PC-3 (cell line): ENCODE measurements around the gene MBOAT7.
A peak's percentile ranks its signal among the peaks of the same experiment; 100 is the strongest.
"Not testable (repeated sequence)": the region's sequence is repeated elsewhere in the genome, so short reads cannot be mapped to it uniquely, and the experiment has no call there.

Experiments used
- CTCF ChIP-seq: fragments of 300-600 bp; sonication (generic); conservative IDR thresholded peaks from 2 replicates; pipeline ENCODE4 v1.5.1; 2017; ENCODE audit warnings: antibody characterized with exemption, low read depth, mild to moderate bottlenecking, low read length
- EZH2 ChIP-seq: fragments of 300-600 bp; sonication (generic); IDR thresholded peaks from one replicate; pipeline ENCODE4 v1.6.1; 2017; ENCODE audit warnings: antibody characterized with exemption, mild to moderate bottlenecking, low read length; ENCODE audit not compliant: unreplicated experiment
- EZH2phosphoT487 ChIP-seq: fragments of 300-600 bp; sonication (generic); IDR thresholded peaks from 2 replicates; pipeline ENCODE4 v1.6.1; 2018; ENCODE audit warnings: mild to moderate bottlenecking, antibody characterized with exemption, low read length, borderline replicate concordance

GRCh38 chr19:54171736-54172431 is 17.5 kb downstream of the MBOAT7 start:
- TF ChIP-seq CTCF: 0 out of 2 replicates have a peak, but pooled peaks have one; percentile 11
- not testable (repeated sequence) for TF ChIP-seq EZH2phosphoT487, EZH2
